ENCODE measurements around the gene USH1C.

Gene USH1C

GRCh38 chr11:17479284-17480214 is 64.7 kb downstream of the USH1C start:
- in situ Hi-C loops (cut with MboI; ENCODE audit: low sequenced_read_pairs): no loop called here

GRCh38 chr11:17478070-17478469 is 66.1 kb downstream of the USH1C start:
- in situ Hi-C loops (cut with MboI; ENCODE audit: low sequenced_read_pairs): no loop called here

- in situ Hi-C loops (cut with MboI; ENCODE audit: low sequenced_read_pairs): no loop called here
These were observed 66.9 kb downstream of the USH1C start for GRCh38 chr11:17477361-17477760.

GRCh38 chr11:17477084-17477333 is 67.2 kb downstream of the USH1C start:
- in situ Hi-C loops (cut with MboI; ENCODE audit: low sequenced_read_pairs): no loop called here

GRCh38 chr11:17476317-17477083 is 67.7 kb downstream of the USH1C start, which contains the start of gene ABCC8:
ABCC8 (minus strand) TSS chr11:17476845; CDS start chr11:17476776, 69 bp downstream.
- in situ Hi-C loops (cut with MboI; ENCODE audit: low sequenced_read_pairs): no loop called here

- in situ Hi-C loops (cut with MboI; ENCODE audit: low sequenced_read_pairs): no loop called here
These were observed 68.4 kb downstream of the USH1C start for GRCh38 chr11:17475666-17476316.

- in situ Hi-C loops (cut with MboI; ENCODE audit: low sequenced_read_pairs): no loop called here
These were observed 71.0 kb downstream of the USH1C start for GRCh38 chr11:17473071-17473744.

- in situ Hi-C loops (cut with MboI; ENCODE audit: low sequenced_read_pairs): no loop called here
These were observed 71.7 kb downstream of the USH1C start for GRCh38 chr11:17472467-17472866.

GRCh38 chr11:17471501-17471900 is 72.7 kb downstream of the USH1C start:
- in situ Hi-C loops (cut with MboI; ENCODE audit: low sequenced_read_pairs): no loop called here

GRCh38 chr11:17469998-17470397 is 74.2 kb downstream of the USH1C start:
- in situ Hi-C loops (cut with MboI; ENCODE audit: low sequenced_read_pairs): no loop called here

- in situ Hi-C loops (cut with MboI; ENCODE audit: low sequenced_read_pairs): no loop called here
These were observed 76.1 kb downstream of the USH1C start for GRCh38 chr11:17468122-17468521.

GRCh38 chr11:17463546-17464174 is 80.6 kb downstream of the USH1C start:
- in situ Hi-C loops (cut with MboI; ENCODE audit: low sequenced_read_pairs): no loop called here

GRCh38 chr11:17462940-17463339 is 81.3 kb downstream of the USH1C start:
- in situ Hi-C loops (cut with MboI; ENCODE audit: low sequenced_read_pairs): no loop called here

GRCh38 chr11:17460406-17460805 is 83.8 kb downstream of the USH1C start:
- in situ Hi-C loops (cut with MboI; ENCODE audit: low sequenced_read_pairs): no loop called here

GRCh38 chr11:17459236-17459896 is 84.8 kb downstream of the USH1C start:
- in situ Hi-C loops (cut with MboI; ENCODE audit: low sequenced_read_pairs): no loop called here

GRCh38 chr11:17458268-17458667 is 85.9 kb downstream of the USH1C start:
- in situ Hi-C loops (cut with MboI; ENCODE audit: low sequenced_read_pairs): no loop called here

GRCh38 chr11:17457396-17458173 is 86.6 kb downstream of the USH1C start:
- in situ Hi-C loops (cut with MboI; ENCODE audit: low sequenced_read_pairs): no loop called here

GRCh38 chr11:17452668-17453067 is 91.5 kb downstream of the USH1C start:
- in situ Hi-C loops (cut with MboI; ENCODE audit: low sequenced_read_pairs): no loop called here

GRCh38 chr11:17449158-17449557 is 95.1 kb downstream of the USH1C start:
- in situ Hi-C loops (cut with MboI; ENCODE audit: low sequenced_read_pairs): no loop called here

All from hTERT RPE-1 (cell line).